Gastroesophageal sphincter (tissue), 3 donors: ENCODE measurements around the gene MSH5.

Experiments
- EP300 ChIP-seq: sonication (generic); formaldehyde crosslinking; IDR thresholded peaks from one replicate; pipeline ENCODE4 v1.6.1; 2017; ENCODE audit warnings: antibody characterized with exemption, mild to moderate bottlenecking
- TF ChIP-seq, protein P1 (sequence below), 4 experiments: fragments of 200-600 bp in 2 of 4; fragments of 450-650 bp in 2 of 4; sonication (generic) in 1 of 4; IDR thresholded peaks; one replicate each; pipeline ENCODE4 v1.5.1; 2017 to 2019; ENCODE audit warnings: antibody characterized with exemption in 4 of 4, mild to moderate bottlenecking in 2 of 4, moderate library complexity in 2 of 4

DNA sequence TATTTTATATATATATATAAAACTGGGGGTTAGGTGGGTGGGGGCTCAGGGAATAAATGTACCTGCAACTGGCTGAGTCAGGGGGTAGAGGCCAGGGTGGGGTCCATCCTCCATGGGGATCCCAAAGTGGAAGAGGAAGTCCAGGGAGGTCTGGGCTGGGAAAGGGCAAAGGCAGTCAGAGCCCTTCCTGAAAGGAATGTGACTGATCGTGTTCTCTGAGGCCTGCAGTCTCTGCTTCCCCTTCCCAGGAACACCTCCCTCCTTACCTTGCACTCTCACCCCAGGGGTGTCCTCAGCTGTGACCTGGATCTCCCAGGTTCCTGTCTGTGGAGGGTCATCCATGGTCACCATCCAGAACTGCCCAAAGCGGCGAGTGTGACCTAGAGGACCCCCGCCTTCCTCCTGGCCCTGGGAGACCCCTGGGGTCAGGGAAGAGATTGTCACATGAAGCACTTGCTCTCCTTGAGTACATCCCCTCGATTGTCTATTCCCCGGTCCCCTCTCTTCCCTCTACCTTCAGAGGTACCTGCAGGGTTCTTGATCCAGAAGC lies 27.4 kb downstream of the MSH5 start:
- TF ChIP-seq, protein P1, sequence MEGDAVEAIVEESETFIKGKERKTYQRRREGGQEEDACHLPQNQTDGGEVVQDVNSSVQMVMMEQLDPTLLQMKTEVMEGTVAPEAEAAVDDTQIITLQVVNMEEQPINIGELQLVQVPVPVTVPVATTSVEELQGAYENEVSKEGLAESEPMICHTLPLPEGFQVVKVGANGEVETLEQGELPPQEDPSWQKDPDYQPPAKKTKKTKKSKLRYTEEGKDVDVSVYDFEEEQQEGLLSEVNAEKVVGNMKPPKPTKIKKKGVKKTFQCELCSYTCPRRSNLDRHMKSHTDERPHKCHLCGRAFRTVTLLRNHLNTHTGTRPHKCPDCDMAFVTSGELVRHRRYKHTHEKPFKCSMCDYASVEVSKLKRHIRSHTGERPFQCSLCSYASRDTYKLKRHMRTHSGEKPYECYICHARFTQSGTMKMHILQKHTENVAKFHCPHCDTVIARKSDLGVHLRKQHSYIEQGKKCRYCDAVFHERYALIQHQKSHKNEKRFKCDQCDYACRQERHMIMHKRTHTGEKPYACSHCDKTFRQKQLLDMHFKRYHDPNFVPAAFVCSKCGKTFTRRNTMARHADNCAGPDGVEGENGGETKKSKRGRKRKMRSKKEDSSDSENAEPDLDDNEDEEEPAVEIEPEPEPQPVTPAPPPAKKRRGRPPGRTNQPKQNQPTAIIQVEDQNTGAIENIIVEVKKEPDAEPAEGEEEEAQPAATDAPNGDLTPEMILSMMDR (IDR thresholded peaks at IDR 0.05), result no peak
- no peak for TF ChIP-seq EP300
